HG03565 (cell line): ENCODE measurements around the gene SSRP1.

ENCODE experiments used
- ATAC-seq: cut with Tn5 transposase; IDR thresholded peaks from one replicate; pipeline ENCODE4 v1.9.1; 2021; ENCODE audit warnings: mild to moderate bottlenecking, moderate library complexity; ENCODE audit not compliant: unreplicated experiment

Gene SSRP1

DNA sequence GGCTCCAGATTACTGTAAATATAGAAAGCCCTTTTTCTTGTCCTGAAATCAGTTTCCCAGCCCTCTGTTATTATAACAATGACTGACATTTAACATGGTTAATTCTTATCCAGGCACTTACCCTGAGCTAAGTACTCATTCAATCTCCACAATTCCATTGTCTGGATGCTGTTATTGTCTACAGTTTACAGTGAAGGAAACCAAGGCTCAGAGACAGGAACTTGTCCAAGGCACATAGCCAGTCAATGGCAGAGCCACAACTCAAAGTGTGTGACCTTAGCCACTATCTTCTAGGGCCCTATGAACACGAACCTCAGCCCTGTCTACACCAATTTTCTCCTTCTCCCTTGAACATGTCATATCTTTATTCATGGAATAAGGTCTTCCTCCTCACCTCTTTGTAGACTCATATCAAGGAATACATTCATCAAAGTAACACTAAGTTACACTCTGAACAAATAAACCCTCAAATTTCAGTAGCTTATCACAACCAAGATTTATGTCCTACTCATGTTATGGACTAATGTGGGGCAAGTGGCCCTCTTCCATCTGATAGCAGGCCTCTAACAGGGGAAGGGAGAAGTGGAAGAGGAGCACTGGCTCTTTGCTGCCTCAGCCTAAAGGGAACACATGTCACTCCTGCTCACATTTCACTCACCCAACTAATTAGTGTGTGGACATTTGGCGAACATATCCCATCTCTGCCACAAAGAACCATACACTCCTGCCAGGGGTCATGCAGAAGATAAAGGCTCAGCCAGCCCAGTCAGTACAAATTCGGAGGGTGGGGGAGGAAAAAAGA is 59.3 kb downstream of the SSRP1 start:
- no peak for ATAC-seq
